Activated naive CD8-positive, alpha-beta T cell treated with anti-CD3 and anti-CD28 coated beads, Interleukin-2, amount 50 U/mL, for 24 hours (primary cell): ENCODE results near the gene BRCA2.

Experiments used
- ATAC-seq: fragments of 150-1000 bp; cut with Tn5 transposase; one replicate; pipeline ENCODE4 v1.10.0; 2021
- DNase-seq: peaks from one replicate; pipeline ENCODE4 v3.0.0; 2021
- H3K27ac Mint-ChIP-seq: one replicate; pipeline ENCODE4 v1.8.0; 2021; ENCODE audit warnings: mild to moderate bottlenecking, mixed read lengths
- H3K27me3 Mint-ChIP-seq: one replicate; pipeline ENCODE4 v1.8.0; 2021; ENCODE audit warnings: mixed read lengths
- H3K36me3 Mint-ChIP-seq: one replicate; pipeline ENCODE4 v1.8.0; 2021; ENCODE audit warnings: low read depth, mixed read lengths
- H3K4me1 Mint-ChIP-seq: one replicate; pipeline ENCODE4 v1.8.0; 2021; ENCODE audit warnings: mixed read lengths
- H3K4me3 Mint-ChIP-seq: one replicate; pipeline ENCODE4 v1.8.0; 2021; ENCODE audit warnings: mild to moderate bottlenecking, moderate library complexity, mixed read lengths
- H3K9me3 Mint-ChIP-seq: one replicate; pipeline ENCODE4 v1.8.0; 2021; ENCODE audit warnings: mixed read lengths

Gene BRCA2

GRCh38 chr13:32423592-32423991, 108.3 kb downstream of the BRCA2 start:
- DNase-seq (no peak), ATAC-seq (no peak)
- Mint-ChIP-seq H3K27me3 (no peaks in the 10 kb centered on the region), H3K4me1 (peaks cover 29% of the 10 kb centered on the region), H3K4me3 (no peak overlapping the region), H3K36me3 (peaks cover 40% of the 10 kb centered on the region), H3K27ac (no peak overlapping the region), H3K9me3 (peaks cover 9% of the 10 kb centered on the region)

- ATAC-seq, result no peak
- H3K9me3 Mint-ChIP-seq, result peaks cover 1% of the 10 kb centered on the region
- H3K27me3 Mint-ChIP-seq, result no peaks in the 10 kb centered on the region
- peak overlapping the region; percentile 53 for H3K27ac Mint-ChIP-seq
- H3K4me1 Mint-ChIP-seq, result peaks cover 39% of the 10 kb centered on the region
- peak overlapping the region; percentile 90 for H3K4me3 Mint-ChIP-seq
- no peak for DNase-seq
- peaks cover 27% of the 10 kb centered on the region for H3K36me3 Mint-ChIP-seq
Observed at GRCh38 chr13:32425158-32425557, 109.8 kb downstream of the BRCA2 start.

- H3K27me3 Mint-ChIP-seq, result no peaks in the 10 kb centered on the region
- ATAC-seq, result peak; percentile 59
- peak; percentile 45 for DNase-seq
- H3K27ac Mint-ChIP-seq, result peak overlapping the region; percentile 93
- H3K4me1 Mint-ChIP-seq, result peaks cover 40% of the 10 kb centered on the region
- H3K36me3 Mint-ChIP-seq, result peaks cover 21% of the 10 kb centered on the region
- H3K4me3 Mint-ChIP-seq, result peak overlapping the region; percentile 90
- H3K9me3 Mint-ChIP-seq, result no peaks in the 10 kb centered on the region
Observed at GRCh38 chr13:32426191-32426989, 111.1 kb downstream of the BRCA2 start.

- peak overlapping the region; percentile 93 for H3K27ac Mint-ChIP-seq
- H3K27me3 Mint-ChIP-seq, result no peaks in the 10 kb centered on the region
- peak overlapping the region; percentile 90 for H3K4me3 Mint-ChIP-seq
- peak; percentile 69 for DNase-seq
- peaks cover 21% of the 10 kb centered on the region for H3K36me3 Mint-ChIP-seq
- peak; percentile 6 for ATAC-seq
- H3K4me1 Mint-ChIP-seq, result peaks cover 40% of the 10 kb centered on the region
- no peaks in the 10 kb centered on the region for H3K9me3 Mint-ChIP-seq
Observed at GRCh38 chr13:32426990-32427851, 111.9 kb downstream of the BRCA2 start.

GRCh38 chr13:32427852-32428580, 112.7 kb downstream of the BRCA2 start, which contains the start of gene N4BP2L1:
TSS of gene N4BP2L1 (minus strand) at chr13:32428130. CDS start at chr13:32428082, 48 bp downstream.
- Mint-ChIP-seq H3K4me1 (peaks cover 40% of the 10 kb centered on the region), H3K36me3 (peaks cover 19% of the 10 kb centered on the region), H3K27ac (peak within 1 kb of the TSS; percentile 98), H3K9me3 (no peaks in the 10 kb centered on the region), H3K4me3 (peak within 1 kb of the TSS; percentile 90), H3K27me3 (no peaks in the 10 kb centered on the region)
- ATAC-seq (peak; percentile 90), DNase-seq (peak; percentile 94)

- ATAC-seq (no peak), DNase-seq (peak; percentile 14)
- H3K4me1 Mint-ChIP-seq, result peaks cover 37% of the 10 kb centered on the region
Observed at GRCh38 chr13:32428581-32429432, 113.5 kb downstream of the BRCA2 start.

GRCh38 chr13:32429433-32429909, 114.2 kb downstream of the BRCA2 start:
- H3K9me3 Mint-ChIP-seq, result no peaks in the 10 kb centered on the region
- peak overlapping the region; percentile 98 for H3K27ac Mint-ChIP-seq
- DNase-seq (no peak), ATAC-seq (no peak)
- no peak overlapping the region for H3K4me3 Mint-ChIP-seq
- peaks cover 9% of the 10 kb centered on the region for H3K36me3 Mint-ChIP-seq
- no peaks in the 10 kb centered on the region for H3K27me3 Mint-ChIP-seq
- H3K4me1 Mint-ChIP-seq, result peaks cover 31% of the 10 kb centered on the region

More at GRCh38 chr13:32428581-32429432, 113.5 kb downstream of the BRCA2 start:
- peak overlapping the region; percentile 98 for H3K27ac Mint-ChIP-seq
- no peaks in the 10 kb centered on the region for H3K9me3 Mint-ChIP-seq
- peaks cover 14% of the 10 kb centered on the region for H3K36me3 Mint-ChIP-seq
- no peaks in the 10 kb centered on the region for H3K27me3 Mint-ChIP-seq
- H3K4me3 Mint-ChIP-seq, result peak overlapping the region; percentile 89

- Mint-ChIP-seq H3K36me3 (peaks cover 8% of the 10 kb centered on the region), H3K27ac (peak overlapping the region; percentile 54), H3K27me3 (no peaks in the 10 kb centered on the region), H3K4me3 (no peak overlapping the region), H3K9me3 (no peaks in the 10 kb centered on the region), H3K4me1 (peaks cover 28% of the 10 kb centered on the region)
- ATAC-seq (no peak), DNase-seq (no peak)
Observed at GRCh38 chr13:32430018-32430747, 114.9 kb downstream of the BRCA2 start.

GRCh38 chr13:32431361-32431760, 116.1 kb downstream of the BRCA2 start:
- no peak for DNase-seq
- no peak for ATAC-seq
- no peak overlapping the region for H3K27ac Mint-ChIP-seq
- H3K9me3 Mint-ChIP-seq, result no peaks in the 10 kb centered on the region
- H3K36me3 Mint-ChIP-seq, result no peaks in the 10 kb centered on the region
- H3K4me3 Mint-ChIP-seq, result no peak overlapping the region
- H3K4me1 Mint-ChIP-seq, result peaks cover 16% of the 10 kb centered on the region
- no peaks in the 10 kb centered on the region for H3K27me3 Mint-ChIP-seq

GRCh38 chr13:32432856-32433255, 117.5 kb downstream of the BRCA2 start:
- no peaks in the 10 kb centered on the region for H3K36me3 Mint-ChIP-seq
- no peaks in the 10 kb centered on the region for H3K9me3 Mint-ChIP-seq
- H3K4me1 Mint-ChIP-seq, result peaks cover 14% of the 10 kb centered on the region
- H3K4me3 Mint-ChIP-seq, result no peak overlapping the region
- H3K27me3 Mint-ChIP-seq, result no peaks in the 10 kb centered on the region
- DNase-seq (no peak), ATAC-seq (no peak)
- no peak overlapping the region for H3K27ac Mint-ChIP-seq

GRCh38 chr13:32438871-32439270, 123.6 kb downstream of the BRCA2 start:
- H3K27ac Mint-ChIP-seq, result no peak overlapping the region
- no peak overlapping the region for H3K4me3 Mint-ChIP-seq
- H3K36me3 Mint-ChIP-seq, result no peaks in the 10 kb centered on the region
- DNase-seq (no peak), ATAC-seq (no peak)
- no peaks in the 10 kb centered on the region for H3K27me3 Mint-ChIP-seq
- peaks cover 5% of the 10 kb centered on the region for H3K4me1 Mint-ChIP-seq
- no peaks in the 10 kb centered on the region for H3K9me3 Mint-ChIP-seq

GRCh38 chr13:32443111-32443510, 127.8 kb downstream of the BRCA2 start:
- ATAC-seq (no peak), DNase-seq (peak; percentile 12)
- H3K36me3 Mint-ChIP-seq, result no peaks in the 10 kb centered on the region
- H3K4me1 Mint-ChIP-seq, result peaks cover 7% of the 10 kb centered on the region
- H3K4me3 Mint-ChIP-seq, result no peak overlapping the region
- no peaks in the 10 kb centered on the region for H3K27me3 Mint-ChIP-seq
- no peaks in the 10 kb centered on the region for H3K9me3 Mint-ChIP-seq
- no peak overlapping the region for H3K27ac Mint-ChIP-seq

GRCh38 chr13:32445461-32445860, 130.2 kb downstream of the BRCA2 start:
- Mint-ChIP-seq H3K27me3 (no peaks in the 10 kb centered on the region), H3K36me3 (no peaks in the 10 kb centered on the region), H3K4me3 (no peak overlapping the region), H3K4me1 (peaks cover 11% of the 10 kb centered on the region), H3K9me3 (no peaks in the 10 kb centered on the region), H3K27ac (no peak overlapping the region)
- no peak for ATAC-seq
- DNase-seq, result no peak
